HUES48 (cell line): ENCODE results near the gene FCRL5.

ENCODE experiments used
- H3K27ac ChIP-seq: one replicate; pipeline ENCODE4 v1.7.0; 2013; ENCODE audit warnings: low read depth, low read length, inconsistent platforms
- H3K27me3 ChIP-seq: 2 replicates; pipeline ENCODE4 v1.6.1; 2013; ENCODE audit warnings: mild to moderate bottlenecking, low read length; ENCODE audit not compliant: control insufficient read depth, insufficient read depth
- H3K36me3 ChIP-seq: 2 replicates; pipeline ENCODE4 v1.6.1; 2013; ENCODE audit warnings: low read length; ENCODE audit not compliant: control insufficient read depth, insufficient read depth
- H3K4me1 ChIP-seq: 2 replicates; pipeline ENCODE4 v1.6.1; 2013; ENCODE audit warnings: mild to moderate bottlenecking, low read length; ENCODE audit not compliant: control insufficient read depth, insufficient read depth
- H3K4me3 ChIP-seq: 2 replicates; pipeline ENCODE4 v1.5.1; 2013; ENCODE audit warnings: mild to moderate bottlenecking, low read depth, low read length
- H3K9ac ChIP-seq: 2 replicates; pipeline ENCODE4 v1.6.1; 2013; ENCODE audit warnings: mild to moderate bottlenecking, low read depth, low read length, moderate library complexity
- H3K9me3 ChIP-seq: 2 replicates; pipeline ENCODE4 v1.6.1; 2013; ENCODE audit warnings: low read length; ENCODE audit not compliant: control insufficient read depth, insufficient read depth

FCRL5 gene

GRCh38 chr1:157523774-157524493 lies 28.4 kb downstream of the FCRL5 start:
- H3K9ac ChIP-seq: no peak overlapping the region

GRCh38 chr1:157521056-157521455 lies 31.3 kb downstream of the FCRL5 start:
- no peak overlapping the region for H3K9ac ChIP-seq
- no peaks in the 10 kb centered on the region for H3K9me3 ChIP-seq
- H3K4me1 ChIP-seq: no peaks in the 10 kb centered on the region
- H3K27ac ChIP-seq: no peak overlapping the region
- H3K27me3 ChIP-seq: no peaks in the 10 kb centered on the region
- no peak overlapping the region for H3K4me3 ChIP-seq
- no peaks in the 10 kb centered on the region for H3K36me3 ChIP-seq

More at GRCh38 chr1:157523774-157524493, 28.4 kb downstream of the FCRL5 start:
- Histone ChIP-seq H3K4me3 (no peak overlapping the region), H3K36me3 (no peaks in the 10 kb centered on the region), H3K27ac (no peak overlapping the region), H3K9me3 (no peaks in the 10 kb centered on the region), H3K4me1 (no peaks in the 10 kb centered on the region), H3K27me3 (no peaks in the 10 kb centered on the region)

GRCh38 chr1:157520386-157520935 lies 31.9 kb downstream of the FCRL5 start:
- Histone ChIP-seq H3K27me3 (no peaks in the 10 kb centered on the region), H3K9ac (no peak overlapping the region), H3K4me1 (no peaks in the 10 kb centered on the region), H3K4me3 (no peak overlapping the region), H3K9me3 (no peaks in the 10 kb centered on the region), H3K27ac (no peak overlapping the region), H3K36me3 (no peaks in the 10 kb centered on the region)

GRCh38 chr1:157519451-157519850 lies 32.9 kb downstream of the FCRL5 start:
- Histone ChIP-seq H3K4me3 (no peak overlapping the region), H3K9me3 (no peaks in the 10 kb centered on the region), H3K27me3 (no peaks in the 10 kb centered on the region), H3K36me3 (no peaks in the 10 kb centered on the region), H3K4me1 (no peaks in the 10 kb centered on the region), H3K27ac (no peak overlapping the region), H3K9ac (no peak overlapping the region)

- H3K36me3 ChIP-seq: no peaks in the 10 kb centered on the region
- H3K4me1 ChIP-seq: no peaks in the 10 kb centered on the region
- H3K9me3 ChIP-seq: no peaks in the 10 kb centered on the region
- no peak overlapping the region for H3K9ac ChIP-seq
- no peak overlapping the region for H3K27ac ChIP-seq
- H3K27me3 ChIP-seq: no peaks in the 10 kb centered on the region
- H3K4me3 ChIP-seq: no peak overlapping the region
These were observed 35.3 kb downstream of the FCRL5 start for GRCh38 chr1:157517016-157517415.

- no peaks in the 10 kb centered on the region for H3K9me3 ChIP-seq
These were observed 36.6 kb downstream of the FCRL5 start for GRCh38 chr1:157515709-157516108.

GRCh38 chr1:157515141-157515540 lies 37.2 kb downstream of the FCRL5 start:
- Histone ChIP-seq H3K27me3 (no peaks in the 10 kb centered on the region), H3K27ac (no peak overlapping the region), H3K4me3 (no peak overlapping the region), H3K9me3 (no peaks in the 10 kb centered on the region), H3K36me3 (no peaks in the 10 kb centered on the region), H3K4me1 (no peaks in the 10 kb centered on the region), H3K9ac (no peak overlapping the region)

More at GRCh38 chr1:157515709-157516108, 36.6 kb downstream of the FCRL5 start:
- Histone ChIP-seq H3K36me3 (no peaks in the 10 kb centered on the region), H3K9ac (no peak overlapping the region), H3K27me3 (no peaks in the 10 kb centered on the region), H3K4me3 (no peak overlapping the region), H3K4me1 (no peaks in the 10 kb centered on the region), H3K27ac (no peak overlapping the region)

GRCh38 chr1:157512036-157512969 lies 40.0 kb downstream of the FCRL5 start:
- Histone ChIP-seq H3K27ac (no peak overlapping the region), H3K4me3 (no peak overlapping the region), H3K36me3 (no peaks in the 10 kb centered on the region), H3K9ac (no peak overlapping the region), H3K9me3 (no peaks in the 10 kb centered on the region), H3K27me3 (no peaks in the 10 kb centered on the region), H3K4me1 (no peaks in the 10 kb centered on the region)

- Histone ChIP-seq H3K27ac (no peak overlapping the region), H3K9ac (no peak overlapping the region), H3K27me3 (no peaks in the 10 kb centered on the region), H3K4me1 (no peaks in the 10 kb centered on the region), H3K9me3 (no peaks in the 10 kb centered on the region), H3K4me3 (no peak overlapping the region), H3K36me3 (no peaks in the 10 kb centered on the region)
These were observed 42.6 kb downstream of the FCRL5 start for GRCh38 chr1:157509546-157510232.

- no peaks in the 10 kb centered on the region for H3K36me3 ChIP-seq
These were observed 46.6 kb downstream of the FCRL5 start for GRCh38 chr1:157505481-157506272.

More at GRCh38 chr1:157505481-157506272, 46.6 kb downstream of the FCRL5 start:
- no peaks in the 10 kb centered on the region for H3K27me3 ChIP-seq
- H3K27ac ChIP-seq: no peak overlapping the region
- H3K4me3 ChIP-seq: no peak overlapping the region
- H3K9me3 ChIP-seq: no peaks in the 10 kb centered on the region
- H3K4me1 ChIP-seq: no peaks in the 10 kb centered on the region
- H3K9ac ChIP-seq: no peak overlapping the region
